WI38 (cell line): ENCODE data around the gene ALOX5AP.
A peak's percentile ranks its signal among the peaks of the same experiment; 100 is the strongest.

ENCODE experiments used
- H3K4me3 ChIP-seq: 2 replicates; pipeline ENCODE4 v1.5.1; 2011; ENCODE audit warnings: low read depth, mild to moderate bottlenecking, control low read depth, low read length
- TF ChIP-seq, protein P1 (sequence below): IDR thresholded peaks from 2 replicates; pipeline ENCODE4 v1.5.1; 2012; ENCODE audit warnings: low read depth, mild to moderate bottlenecking, control low read depth, low read length

ALOX5AP gene

GRCh38 chr13:30804474-30804873 is 69.1 kb downstream of the ALOX5AP start:
- H3K4me3 ChIP-seq: no peak overlapping the region
- TF ChIP-seq, protein P1, sequence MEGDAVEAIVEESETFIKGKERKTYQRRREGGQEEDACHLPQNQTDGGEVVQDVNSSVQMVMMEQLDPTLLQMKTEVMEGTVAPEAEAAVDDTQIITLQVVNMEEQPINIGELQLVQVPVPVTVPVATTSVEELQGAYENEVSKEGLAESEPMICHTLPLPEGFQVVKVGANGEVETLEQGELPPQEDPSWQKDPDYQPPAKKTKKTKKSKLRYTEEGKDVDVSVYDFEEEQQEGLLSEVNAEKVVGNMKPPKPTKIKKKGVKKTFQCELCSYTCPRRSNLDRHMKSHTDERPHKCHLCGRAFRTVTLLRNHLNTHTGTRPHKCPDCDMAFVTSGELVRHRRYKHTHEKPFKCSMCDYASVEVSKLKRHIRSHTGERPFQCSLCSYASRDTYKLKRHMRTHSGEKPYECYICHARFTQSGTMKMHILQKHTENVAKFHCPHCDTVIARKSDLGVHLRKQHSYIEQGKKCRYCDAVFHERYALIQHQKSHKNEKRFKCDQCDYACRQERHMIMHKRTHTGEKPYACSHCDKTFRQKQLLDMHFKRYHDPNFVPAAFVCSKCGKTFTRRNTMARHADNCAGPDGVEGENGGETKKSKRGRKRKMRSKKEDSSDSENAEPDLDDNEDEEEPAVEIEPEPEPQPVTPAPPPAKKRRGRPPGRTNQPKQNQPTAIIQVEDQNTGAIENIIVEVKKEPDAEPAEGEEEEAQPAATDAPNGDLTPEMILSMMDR: peak; percentile 24; the same call in 1 of the 2 replicates

DNA sequence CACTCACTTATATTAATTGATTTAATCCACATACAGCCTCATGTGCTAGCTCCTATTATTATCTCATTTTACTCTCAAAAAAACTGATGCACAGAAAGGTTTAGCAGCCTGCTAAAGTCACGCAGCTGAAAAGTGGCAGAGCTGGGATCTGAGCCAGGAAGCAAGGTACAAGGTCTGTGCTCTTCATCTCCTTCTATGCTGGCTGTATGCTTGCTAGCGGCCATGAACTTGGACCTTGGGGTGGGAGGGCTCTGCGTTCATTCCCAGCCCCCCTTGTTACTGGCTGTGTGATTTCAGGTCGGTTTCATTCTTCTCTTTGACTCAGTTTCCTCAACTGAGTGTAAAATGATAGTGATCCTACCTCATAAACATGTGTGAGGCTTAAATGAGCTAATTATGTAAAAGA is 69.8 kb downstream of the ALOX5AP start:
- TF ChIP-seq, protein P1: no peak
- no peak overlapping the region for H3K4me3 ChIP-seq

- no peak overlapping the region for H3K4me3 ChIP-seq
- TF ChIP-seq, protein P1: no peak
These were observed 70.3 kb downstream of the ALOX5AP start for GRCh38 chr13:30805603-30806011.

- TF ChIP-seq, protein P1: no peak
- H3K4me3 ChIP-seq: no peak overlapping the region
These were observed 71.4 kb downstream of the ALOX5AP start for GRCh38 chr13:30806784-30807183.

DNA sequence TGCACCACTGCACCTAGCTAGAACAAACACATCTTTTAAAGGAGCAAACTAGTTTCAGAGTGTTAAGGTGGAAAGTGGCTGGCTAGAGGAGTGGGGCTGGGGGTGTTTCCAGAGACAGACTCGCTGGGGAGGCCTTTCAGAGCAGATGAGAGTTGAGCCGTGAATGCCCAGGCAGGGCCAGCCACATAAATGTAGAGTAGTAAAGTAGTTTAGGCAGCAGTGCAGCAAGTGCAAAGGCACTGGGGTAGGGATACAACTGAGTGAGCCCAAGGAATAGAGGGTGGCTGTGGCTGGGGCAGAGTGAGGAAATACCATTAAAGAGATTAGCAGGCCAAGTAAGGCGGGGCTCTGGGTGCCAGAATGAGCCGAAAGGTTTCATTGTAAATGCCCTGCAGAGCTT is 72.0 kb downstream of the ALOX5AP start:
- TF ChIP-seq, protein P1: no peak
- H3K4me3 ChIP-seq: no peak overlapping the region

DNA sequence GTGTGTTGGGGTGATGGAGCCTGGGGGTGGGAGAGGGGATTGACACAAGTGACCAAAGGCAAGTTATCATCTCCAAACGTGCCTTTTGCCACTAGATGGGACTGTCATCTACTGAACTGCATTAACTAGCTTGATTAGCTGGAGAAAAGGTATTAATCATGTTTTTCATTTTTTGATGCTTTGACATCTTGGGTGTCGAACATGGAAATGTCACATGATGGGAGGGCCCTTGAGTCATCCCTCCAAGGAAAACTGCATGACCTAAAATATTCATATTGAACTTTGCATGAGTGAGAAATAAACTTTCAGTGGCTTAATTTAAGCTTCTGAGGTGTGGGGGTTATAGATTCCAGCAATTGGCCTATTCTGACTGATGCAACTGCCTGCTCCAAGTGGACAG is 73.3 kb downstream of the ALOX5AP start:
- H3K4me3 ChIP-seq: no peak overlapping the region
- TF ChIP-seq, protein P1: no peak

DNA sequence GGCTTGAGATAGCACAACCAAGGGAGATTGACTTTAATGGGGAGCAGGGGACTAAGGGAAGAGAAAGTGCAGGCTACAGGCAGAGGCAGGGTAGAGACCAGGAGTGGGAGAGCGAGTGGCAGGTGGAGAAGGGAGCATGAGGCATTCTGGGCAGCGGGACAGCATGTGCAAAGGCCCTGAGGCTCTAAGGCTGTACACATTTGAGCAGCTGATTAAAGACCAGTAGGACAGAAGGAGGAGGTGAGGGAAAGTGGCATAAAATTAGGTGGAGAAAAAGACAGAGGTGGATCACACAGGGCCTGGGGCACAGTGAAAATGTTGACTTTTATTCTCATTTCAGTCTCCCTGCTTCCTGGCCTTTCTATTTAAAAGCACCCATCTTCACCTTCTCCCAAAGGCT is 74.4 kb downstream of the ALOX5AP start:
- TF ChIP-seq, protein P1: no peak
- no peak overlapping the region for H3K4me3 ChIP-seq
